ENCODE results near the gene ADAMTS18. TPM values are rescaled to one million over a fixed set of nuclear protein-coding genes. Genes with fewer than 3 reads are reported as not detected.

ADAMTS18 gene
- total RNA-seq, 4 donors from 2014 or later: not detected

GRCh38 chr16:77387815-77388209 is 47.0 kb downstream of the ADAMTS18 start:
- intact Hi-C loops (cut with DNase I): no loop called here
- Histone ChIP-seq H3K27me3 (peaks cover 0 to 23% (median 0%) of the 10 kb centered on the region in 4 donors), H3K9me3 (no peaks in the 10 kb centered on the region), H3K36me3 (no peaks in the 10 kb centered on the region), H3K27ac (no peak overlapping the region), H3K4me1 (no peaks in the 10 kb centered on the region), H3K4me3 (no peak overlapping the region)
- TF ChIP-seq, protein P1, sequence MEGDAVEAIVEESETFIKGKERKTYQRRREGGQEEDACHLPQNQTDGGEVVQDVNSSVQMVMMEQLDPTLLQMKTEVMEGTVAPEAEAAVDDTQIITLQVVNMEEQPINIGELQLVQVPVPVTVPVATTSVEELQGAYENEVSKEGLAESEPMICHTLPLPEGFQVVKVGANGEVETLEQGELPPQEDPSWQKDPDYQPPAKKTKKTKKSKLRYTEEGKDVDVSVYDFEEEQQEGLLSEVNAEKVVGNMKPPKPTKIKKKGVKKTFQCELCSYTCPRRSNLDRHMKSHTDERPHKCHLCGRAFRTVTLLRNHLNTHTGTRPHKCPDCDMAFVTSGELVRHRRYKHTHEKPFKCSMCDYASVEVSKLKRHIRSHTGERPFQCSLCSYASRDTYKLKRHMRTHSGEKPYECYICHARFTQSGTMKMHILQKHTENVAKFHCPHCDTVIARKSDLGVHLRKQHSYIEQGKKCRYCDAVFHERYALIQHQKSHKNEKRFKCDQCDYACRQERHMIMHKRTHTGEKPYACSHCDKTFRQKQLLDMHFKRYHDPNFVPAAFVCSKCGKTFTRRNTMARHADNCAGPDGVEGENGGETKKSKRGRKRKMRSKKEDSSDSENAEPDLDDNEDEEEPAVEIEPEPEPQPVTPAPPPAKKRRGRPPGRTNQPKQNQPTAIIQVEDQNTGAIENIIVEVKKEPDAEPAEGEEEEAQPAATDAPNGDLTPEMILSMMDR (IDR thresholded peaks at IDR 0.05): no peak
- TF ChIP-seq POLR2A (IDR thresholded peaks at IDR 0.05): no peak
- 60 to 65% methylated on average over 3 of the region's 3 CpGs for WGBS, 2 donors
- no peak for DNase-seq

DNA sequence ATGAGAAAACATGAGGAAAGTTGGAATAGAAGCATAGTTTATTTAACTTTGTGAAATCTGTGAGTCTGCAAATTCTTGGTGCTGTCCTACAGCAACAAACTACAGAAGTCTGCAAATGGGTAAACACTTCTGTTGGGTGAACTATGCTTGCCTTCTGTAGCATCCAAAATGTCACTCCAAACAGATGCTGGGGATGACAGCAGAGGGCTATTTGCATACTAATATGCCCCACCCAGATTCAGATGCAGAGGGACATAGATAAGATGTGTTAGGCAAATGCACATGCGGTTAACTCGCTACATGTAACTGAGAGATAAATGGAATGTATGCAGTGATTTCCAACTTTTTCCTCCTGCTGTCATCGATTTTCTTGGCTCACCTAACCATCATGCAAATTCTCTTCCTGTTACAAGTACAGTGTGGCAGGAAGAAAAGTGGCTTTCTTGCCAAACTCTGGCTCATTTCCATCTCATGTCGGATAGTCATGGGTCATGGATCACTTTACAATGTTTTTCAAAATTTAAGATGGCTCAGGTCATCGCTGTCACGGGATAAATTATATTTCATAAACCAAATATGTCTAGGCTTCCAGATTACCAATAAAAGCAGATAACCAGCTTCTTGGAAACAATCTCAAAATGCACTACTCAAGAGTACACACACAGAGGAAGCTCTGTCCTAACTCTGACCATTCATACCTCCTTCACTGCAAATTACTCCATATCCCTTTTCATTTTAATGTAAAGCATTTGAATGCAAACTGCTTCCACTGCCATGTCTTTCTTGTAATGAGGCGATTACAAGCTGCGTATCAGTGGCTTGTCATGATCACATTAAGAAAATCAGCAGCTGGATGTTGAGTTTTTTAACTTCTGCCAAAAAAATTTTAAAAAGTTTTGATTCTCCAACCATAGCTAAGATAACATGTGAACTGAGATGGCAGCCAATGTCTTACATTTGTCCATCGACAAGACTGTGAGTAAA is 47.7 kb downstream of the ADAMTS18 start:
- Histone ChIP-seq H3K9me3 (no peaks in the 10 kb centered on the region), H3K4me1 (no peaks in the 10 kb centered on the region), H3K27ac (no peak overlapping the region), H3K36me3 (no peaks in the 10 kb centered on the region), H3K27me3 (peaks cover 0 to 30% (median 0%) of the 10 kb centered on the region in 4 donors), H3K4me3 (no peak overlapping the region)
- intact Hi-C loops (cut with DNase I): no loop called here
- DNase-seq: no peak
- TF ChIP-seq, protein P1 (IDR thresholded peaks at IDR 0.05): no peak
- no peak for TF ChIP-seq POLR2A (IDR thresholded peaks at IDR 0.05)
- 59 to 65% methylated on average over 9 of the region's 9 CpGs for WGBS, 2 donors

GRCh38 chr16:77385481-77385880 is 49.4 kb downstream of the ADAMTS18 start:
- Histone ChIP-seq H3K4me3 (no peak overlapping the region), H3K27me3 (peaks cover 0 to 30% (median 0%) of the 10 kb centered on the region in 4 donors), H3K4me1 (no peaks in the 10 kb centered on the region), H3K36me3 (no peaks in the 10 kb centered on the region), H3K27ac (no peak overlapping the region), H3K9me3 (no peaks in the 10 kb centered on the region)
- 28 to 45% methylated on average over 3 of the region's 3 CpGs for WGBS, 2 donors
- TF ChIP-seq POLR2A (IDR thresholded peaks at IDR 0.05): no peak
- intact Hi-C loops (cut with DNase I): no loop called here
- no peak for DNase-seq

GRCh38 chr16:77383606-77384187 is 51.1 kb downstream of the ADAMTS18 start:
- no peak for DNase-seq
- TF ChIP-seq POLR2A (IDR thresholded peaks at IDR 0.05): no peak
- TF ChIP-seq, protein P1 (IDR thresholded peaks at IDR 0.05): no peak
- Histone ChIP-seq H3K9me3 (no peaks in the 10 kb centered on the region), H3K27ac (no peak overlapping the region), H3K4me3 (no peak overlapping the region), H3K36me3 (no peaks in the 10 kb centered on the region), H3K27me3 (peaks cover 0 to 32% (median 0%) of the 10 kb centered on the region in 4 donors), H3K4me1 (no peaks in the 10 kb centered on the region)
- intact Hi-C loops (cut with DNase I): no loop called here
- WGBS, 2 donors: 68 to 69% methylated on average over 6 to 8 of the region's 8 CpGs

DNA sequence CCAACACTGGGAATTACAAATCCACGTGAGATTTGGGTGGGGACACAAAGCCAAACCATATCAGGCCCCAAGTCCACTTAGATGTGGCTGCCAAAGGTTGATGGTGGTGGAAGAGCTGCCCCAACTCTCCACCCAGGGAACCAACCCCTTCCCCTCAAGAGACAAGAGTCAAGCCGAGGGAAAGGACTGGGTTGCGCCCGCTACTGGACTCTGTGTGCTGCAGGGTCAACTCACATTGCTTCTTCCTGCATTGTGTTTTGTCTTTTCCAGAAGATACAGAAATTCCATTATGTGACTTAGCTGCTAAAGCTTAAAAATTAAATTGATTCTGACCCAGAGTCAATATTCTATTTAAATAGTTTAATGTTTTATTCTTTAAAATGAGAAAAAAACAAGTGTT is 58.5 kb downstream of the ADAMTS18 start:
- Histone ChIP-seq H3K9me3 (no peaks in the 10 kb centered on the region), H3K27ac (no peak overlapping the region), H3K27me3 (peaks cover 0 to 39% (median 0%) of the 10 kb centered on the region in 4 donors), H3K36me3 (no peaks in the 10 kb centered on the region), H3K4me1 (peaks cover 0 to 15% (median 0%) of the 10 kb centered on the region in 3 donors), H3K4me3 (no peak overlapping the region)
- 64 to 87% methylated on average over 2 to 4 of the region's 4 CpGs for WGBS, 2 donors
- no peak for TF ChIP-seq POLR2A (IDR thresholded peaks at IDR 0.05)
- TF ChIP-seq, protein P1 (IDR thresholded peaks at IDR 0.05): no peak
- intact Hi-C loops (cut with DNase I): no loop called here
- DNase-seq: no peak

All from esophagus squamous epithelium (tissue), 5 donors.